ENCODE measurements around the gene KIFAP3. TPM values are rescaled to one million over a fixed set of nuclear protein-coding genes. Genes with fewer than 3 reads are reported as not detected.

The KIFAP3 gene
- total RNA-seq, 4 donors from 2014 or later, result 25.2 to 49.2 (median 40.0) TPM

DNA sequence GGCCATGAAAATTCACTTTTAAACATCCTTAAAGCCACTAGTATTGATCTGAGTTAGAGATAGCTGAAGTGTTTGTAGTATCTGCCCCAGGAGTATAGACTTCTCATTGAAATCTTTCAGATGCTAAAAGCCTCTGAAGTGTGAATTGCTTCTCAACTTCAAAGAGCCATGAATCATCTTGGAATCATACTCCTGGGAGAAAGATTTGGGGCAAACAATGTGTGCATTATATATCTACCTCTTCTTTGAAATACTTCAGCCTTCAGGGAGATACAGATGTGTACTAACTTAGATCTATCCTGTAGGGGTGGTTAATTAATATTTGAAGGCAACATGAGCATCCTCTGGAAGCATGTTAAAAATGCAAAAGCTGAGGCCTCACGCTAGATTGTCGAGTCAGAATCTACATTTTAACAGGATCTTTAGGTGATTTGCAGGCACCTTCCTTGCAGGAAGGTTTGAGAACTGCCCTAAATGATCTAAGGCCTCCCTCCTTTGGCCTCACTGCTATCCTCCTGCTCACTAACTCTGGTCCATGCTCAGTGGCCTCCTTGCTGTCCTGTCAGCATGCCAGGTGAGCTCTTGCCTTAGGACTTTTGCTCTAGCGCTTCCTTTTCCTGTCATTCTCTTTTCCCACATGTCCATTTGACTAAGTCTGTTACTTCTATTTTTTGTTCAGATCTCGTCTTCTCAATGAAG, 174.8 kb downstream of the KIFAP3 start:
- DNase-seq (ENCODE audit: low spot score in 2 of 2), result no peak
- Histone ChIP-seq H3K9me3 (no peaks in the 10 kb centered on the region), H3K4me1 (peaks cover 0 to 1% (median 0%) of the 10 kb centered on the region in 4 donors), H3K27me3 (peaks cover 0 to 18% of the 10 kb centered on the region in 2 donors), H3K27ac (no peak overlapping the region), H3K36me3 (no peaks in the 10 kb centered on the region), H3K4me3 (no peak overlapping the region)
- 58 to 66% methylated on average over 4 of the region's 4 CpGs for WGBS, 2 donors
- TF ChIP-seq, protein P1, sequence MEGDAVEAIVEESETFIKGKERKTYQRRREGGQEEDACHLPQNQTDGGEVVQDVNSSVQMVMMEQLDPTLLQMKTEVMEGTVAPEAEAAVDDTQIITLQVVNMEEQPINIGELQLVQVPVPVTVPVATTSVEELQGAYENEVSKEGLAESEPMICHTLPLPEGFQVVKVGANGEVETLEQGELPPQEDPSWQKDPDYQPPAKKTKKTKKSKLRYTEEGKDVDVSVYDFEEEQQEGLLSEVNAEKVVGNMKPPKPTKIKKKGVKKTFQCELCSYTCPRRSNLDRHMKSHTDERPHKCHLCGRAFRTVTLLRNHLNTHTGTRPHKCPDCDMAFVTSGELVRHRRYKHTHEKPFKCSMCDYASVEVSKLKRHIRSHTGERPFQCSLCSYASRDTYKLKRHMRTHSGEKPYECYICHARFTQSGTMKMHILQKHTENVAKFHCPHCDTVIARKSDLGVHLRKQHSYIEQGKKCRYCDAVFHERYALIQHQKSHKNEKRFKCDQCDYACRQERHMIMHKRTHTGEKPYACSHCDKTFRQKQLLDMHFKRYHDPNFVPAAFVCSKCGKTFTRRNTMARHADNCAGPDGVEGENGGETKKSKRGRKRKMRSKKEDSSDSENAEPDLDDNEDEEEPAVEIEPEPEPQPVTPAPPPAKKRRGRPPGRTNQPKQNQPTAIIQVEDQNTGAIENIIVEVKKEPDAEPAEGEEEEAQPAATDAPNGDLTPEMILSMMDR (IDR thresholded peaks at IDR 0.05), result no peak
- TF ChIP-seq POLR2A (IDR thresholded peaks at IDR 0.05) (no peak), EP300 (IDR thresholded peaks at IDR 0.05) (no peak)

DNA sequence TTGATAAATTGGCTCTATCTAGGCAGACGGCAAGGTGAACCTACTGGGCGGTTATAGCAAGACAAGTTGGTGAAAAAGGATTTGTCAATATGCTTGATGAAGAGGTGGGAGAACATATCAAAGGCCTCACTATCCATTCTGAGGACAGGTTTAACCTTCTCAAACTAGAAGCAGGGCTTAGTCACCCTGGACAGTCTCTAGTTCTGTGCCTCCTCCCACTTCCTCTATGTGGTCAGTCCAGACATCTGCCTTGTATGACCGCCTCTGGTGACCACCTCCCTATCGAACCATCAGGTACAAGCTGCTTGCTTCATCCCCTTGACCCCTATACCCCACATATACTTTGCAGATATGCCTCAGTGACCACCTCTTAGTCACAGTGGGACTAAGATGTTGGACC, 178.5 kb downstream of the KIFAP3 start:
- Histone ChIP-seq H3K4me1 (peaks cover 0 to 21% (median 13%) of the 10 kb centered on the region in 4 donors), H3K27me3 (no peaks in the 10 kb centered on the region), H3K27ac (no peak overlapping the region), H3K9me3 (no peaks in the 10 kb centered on the region), H3K36me3 (no peaks in the 10 kb centered on the region), H3K4me3 (no peak overlapping the region)
- TF ChIP-seq EP300 (IDR thresholded peaks at IDR 0.05) (no peak), POLR2A (IDR thresholded peaks at IDR 0.05) (no peak)
- TF ChIP-seq, protein P1 (IDR thresholded peaks at IDR 0.05), result no peak
- DNase-seq (ENCODE audit: low spot score in 2 of 2), result no peak
- WGBS, 2 donors, result 84 to 92% methylated on average over 4 of the region's 4 CpGs

DNA sequence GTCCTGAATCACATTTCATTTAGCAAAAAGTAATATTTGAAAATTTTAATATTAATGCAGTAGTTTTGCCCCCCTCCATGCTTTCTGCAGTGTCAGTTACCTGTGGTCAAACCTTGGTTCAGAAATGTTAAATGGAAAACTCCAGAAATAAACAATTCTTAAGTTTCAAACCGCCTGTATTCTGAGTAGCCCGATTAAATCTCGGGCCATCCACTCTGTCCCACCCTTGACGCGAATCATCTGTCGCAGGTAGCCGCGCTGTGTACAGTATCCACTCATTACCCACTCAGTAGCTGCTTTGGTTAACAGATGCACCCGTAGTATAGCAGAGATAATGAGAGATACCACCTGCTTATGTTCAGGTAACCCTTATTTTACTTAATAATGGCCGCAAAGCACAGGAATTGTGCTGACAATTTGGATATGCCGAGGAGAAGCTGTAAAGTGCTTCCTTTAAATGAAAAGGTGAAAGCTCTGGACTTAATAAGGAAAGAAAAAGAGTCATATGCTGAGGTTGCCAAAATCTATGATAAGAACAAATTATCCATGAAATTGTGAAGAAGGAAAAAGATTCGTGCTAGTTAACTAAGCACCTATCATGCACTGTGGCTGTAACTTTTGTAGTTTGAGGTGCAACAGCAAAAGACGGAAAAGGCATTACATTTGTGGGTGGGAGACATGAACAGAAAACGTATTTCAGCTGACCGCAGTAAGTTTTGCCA, 179.9 kb downstream of the KIFAP3 start:
- no peak for DNase-seq (ENCODE audit: low spot score in 2 of 2)
- H3K27ac ChIP-seq, result peak overlapping the region; percentile 95 to 98 (median 96)
- no peaks in the 10 kb centered on the region for H3K36me3 ChIP-seq
- TF ChIP-seq POLR2A (IDR thresholded peaks at IDR 0.05) (no peak), EP300 (IDR thresholded peaks at IDR 0.05) (no peak)
- TF ChIP-seq, protein P1 (IDR thresholded peaks at IDR 0.05), result no peak
- H3K27me3 ChIP-seq, result no peaks in the 10 kb centered on the region
- no peaks in the 10 kb centered on the region for H3K9me3 ChIP-seq
- peak overlapping the region; percentile 74 to 93 (median 81) for H3K4me3 ChIP-seq
- 40 to 43% methylated on average over 15 of the region's 15 CpGs for WGBS, 2 donors
- H3K4me1 ChIP-seq, result peaks cover 0 to 35% (median 13%) of the 10 kb centered on the region in 4 donors

DNA sequence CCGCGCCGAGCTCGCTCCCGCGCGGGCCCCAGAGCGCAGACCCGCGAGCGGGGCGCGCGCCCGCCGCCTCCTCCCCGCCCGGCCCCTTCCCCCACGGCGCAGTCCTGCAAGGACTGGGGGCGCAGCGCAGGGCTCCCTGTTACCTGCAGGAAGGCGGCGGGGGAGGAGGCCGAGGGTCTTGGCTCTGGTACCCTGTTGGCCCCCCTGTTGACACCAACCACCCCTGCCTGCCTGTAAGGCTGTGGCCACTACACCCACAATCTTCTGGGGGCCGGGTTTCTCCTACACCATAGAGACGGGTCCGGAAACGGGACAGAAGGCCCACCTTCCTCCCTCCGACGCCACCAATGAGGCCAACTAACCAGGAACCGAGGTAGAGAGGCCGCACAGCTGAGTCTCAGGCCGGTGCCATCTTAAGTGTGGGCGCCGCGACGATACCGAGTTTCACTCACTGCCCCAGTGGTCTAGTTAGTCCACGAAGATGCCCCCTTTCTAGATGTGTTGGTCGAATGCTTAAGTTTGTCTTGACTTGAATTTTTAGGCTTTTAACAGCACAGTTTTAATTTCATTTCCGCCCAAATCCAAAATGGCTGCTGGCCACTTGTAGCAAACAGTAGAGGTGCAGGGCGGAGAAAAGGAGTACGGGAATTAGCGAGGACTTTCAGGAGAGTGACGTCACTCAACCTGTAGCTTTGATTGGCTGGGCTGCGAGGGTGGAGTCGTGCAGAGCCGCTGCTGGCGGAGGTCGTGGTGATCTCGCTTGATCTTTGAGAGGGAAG, 180.7 kb downstream of the KIFAP3 start, which contains the start of gene SCYL3:
Gene SCYL3 (minus strand): TSS at position 252 of the 779 bp plus-strand sequence. CDS start 5,056 bp downstream, outside the sequence.
- TF ChIP-seq EP300 (IDR thresholded peaks at IDR 0.05) (peak in 1 of 2 donors; percentile 92), POLR2A (IDR thresholded peaks at IDR 0.05) (peak in 1 of 2 donors; percentile 44)
- TF ChIP-seq, protein P1 (IDR thresholded peaks at IDR 0.05), result peak in 2 of 5 experiments; percentile 29 to 41
- no peaks in the 10 kb centered on the region for H3K36me3 ChIP-seq
- 0 to 1% methylated on average over 27 to 47 of the region's 52 CpGs for WGBS, 2 donors

More for the DNA sequence above, 180.7 kb downstream of the KIFAP3 start, which contains the start of gene SCYL3:
- Histone ChIP-seq H3K9me3 (no peaks in the 10 kb centered on the region), H3K4me3 (peak within 1 kb of the TSS; percentile 74 to 93 (median 81)), H3K27me3 (no peaks in the 10 kb centered on the region), H3K4me1 (peaks cover 0 to 41% (median 13%) of the 10 kb centered on the region in 4 donors), H3K27ac (peak within 1 kb of the TSS; percentile 95 to 98 (median 96))
- DNase-seq (ENCODE audit: low spot score in 2 of 2), result peak; percentile 86 to 94

Data from tibial nerve (tissue), 4 donors.